Ishikawa (cell line): ENCODE results near the gene TMEM132E.

ENCODE experiments used
- EP300 ChIP-seq: IDR thresholded peaks from 2 replicates; pipeline ENCODE4 v1.6.1; 2012; ENCODE audit warnings: borderline replicate concordance
- NFIC ChIP-seq: IDR thresholded peaks from 2 replicates; pipeline ENCODE4 v1.6.1; 2012
- RAD21 ChIP-seq: IDR thresholded peaks from 2 replicates; pipeline ENCODE4 v1.6.1; 2012; ENCODE audit warnings: low read depth
- TCF12 ChIP-seq: IDR thresholded peaks from 2 replicates; pipeline ENCODE4 v1.6.1; 2012; ENCODE audit warnings: low read depth
- YY1 ChIP-seq: IDR thresholded peaks from 2 replicates; pipeline ENCODE4 v1.6.1; 2012; ENCODE audit warnings: low read depth
- ZBTB7A ChIP-seq: IDR thresholded peaks from 2 replicates; pipeline ENCODE4 v1.6.1; 2012; ENCODE audit warnings: low read depth
- TF ChIP-seq, protein P1 (sequence below): IDR thresholded peaks from 2 replicates; pipeline ENCODE4 v1.6.1; 2012
- TF ChIP-seq, protein P2 (sequence below): IDR thresholded peaks from 2 replicates; pipeline ENCODE4 v1.6.1; 2012; ENCODE audit warnings: low read depth, mild to moderate bottlenecking
- TF ChIP-seq, protein P3 (sequence below): IDR thresholded peaks from 2 replicates; pipeline ENCODE4 v1.6.1; 2012

DNA sequence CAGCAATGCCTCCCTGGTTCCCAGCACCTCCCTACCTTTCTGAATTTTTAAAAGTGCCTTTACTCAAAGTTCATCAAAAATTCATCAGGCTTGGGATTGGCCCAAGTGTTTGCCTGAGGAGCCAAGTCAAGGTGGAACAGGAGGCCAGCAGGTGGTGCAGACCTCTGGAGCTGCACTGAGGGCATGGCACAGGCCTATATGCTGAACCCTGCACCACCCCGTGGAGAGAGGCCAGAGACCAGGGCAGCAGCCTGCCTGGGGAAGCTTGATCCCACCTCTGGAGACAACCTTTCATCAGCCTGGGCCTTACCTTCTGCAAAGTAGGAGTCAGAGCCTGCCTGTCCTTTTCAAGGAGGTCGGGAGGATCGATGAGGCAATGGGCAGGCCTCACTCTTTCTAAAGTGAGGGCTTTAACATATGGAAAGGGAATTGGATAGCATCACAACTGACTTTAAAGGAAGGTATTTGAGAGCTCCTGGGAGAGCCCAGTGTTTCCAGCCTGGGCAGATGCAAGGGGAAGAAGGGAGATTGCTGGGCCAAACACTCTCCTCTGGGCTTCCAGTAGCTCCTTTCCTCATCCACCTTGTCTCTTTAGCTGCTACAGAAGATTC, 31.8 kb upstream of the TMEM132E start:
- TF ChIP-seq, protein P1, sequence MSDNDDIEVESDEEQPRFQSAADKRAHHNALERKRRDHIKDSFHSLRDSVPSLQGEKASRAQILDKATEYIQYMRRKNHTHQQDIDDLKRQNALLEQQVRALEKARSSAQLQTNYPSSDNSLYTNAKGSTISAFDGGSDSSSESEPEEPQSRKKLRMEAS, result no peak
- TF ChIP-seq, protein P2, sequence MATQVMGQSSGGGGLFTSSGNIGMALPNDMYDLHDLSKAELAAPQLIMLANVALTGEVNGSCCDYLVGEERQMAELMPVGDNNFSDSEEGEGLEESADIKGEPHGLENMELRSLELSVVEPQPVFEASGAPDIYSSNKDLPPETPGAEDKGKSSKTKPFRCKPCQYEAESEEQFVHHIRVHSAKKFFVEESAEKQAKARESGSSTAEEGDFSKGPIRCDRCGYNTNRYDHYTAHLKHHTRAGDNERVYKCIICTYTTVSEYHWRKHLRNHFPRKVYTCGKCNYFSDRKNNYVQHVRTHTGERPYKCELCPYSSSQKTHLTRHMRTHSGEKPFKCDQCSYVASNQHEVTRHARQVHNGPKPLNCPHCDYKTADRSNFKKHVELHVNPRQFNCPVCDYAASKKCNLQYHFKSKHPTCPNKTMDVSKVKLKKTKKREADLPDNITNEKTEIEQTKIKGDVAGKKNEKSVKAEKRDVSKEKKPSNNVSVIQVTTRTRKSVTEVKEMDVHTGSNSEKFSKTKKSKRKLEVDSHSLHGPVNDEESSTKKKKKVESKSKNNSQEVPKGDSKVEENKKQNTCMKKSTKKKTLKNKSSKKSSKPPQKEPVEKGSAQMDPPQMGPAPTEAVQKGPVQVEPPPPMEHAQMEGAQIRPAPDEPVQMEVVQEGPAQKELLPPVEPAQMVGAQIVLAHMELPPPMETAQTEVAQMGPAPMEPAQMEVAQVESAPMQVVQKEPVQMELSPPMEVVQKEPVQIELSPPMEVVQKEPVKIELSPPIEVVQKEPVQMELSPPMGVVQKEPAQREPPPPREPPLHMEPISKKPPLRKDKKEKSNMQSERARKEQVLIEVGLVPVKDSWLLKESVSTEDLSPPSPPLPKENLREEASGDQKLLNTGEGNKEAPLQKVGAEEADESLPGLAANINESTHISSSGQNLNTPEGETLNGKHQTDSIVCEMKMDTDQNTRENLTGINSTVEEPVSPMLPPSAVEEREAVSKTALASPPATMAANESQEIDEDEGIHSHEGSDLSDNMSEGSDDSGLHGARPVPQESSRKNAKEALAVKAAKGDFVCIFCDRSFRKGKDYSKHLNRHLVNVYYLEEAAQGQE, result no peak
- TF ChIP-seq YY1 (no peak), TCF12 (no peak), ZBTB7A (no peak), EP300 (no peak), RAD21 (no peak), NFIC (no peak)
- TF ChIP-seq, protein P3, sequence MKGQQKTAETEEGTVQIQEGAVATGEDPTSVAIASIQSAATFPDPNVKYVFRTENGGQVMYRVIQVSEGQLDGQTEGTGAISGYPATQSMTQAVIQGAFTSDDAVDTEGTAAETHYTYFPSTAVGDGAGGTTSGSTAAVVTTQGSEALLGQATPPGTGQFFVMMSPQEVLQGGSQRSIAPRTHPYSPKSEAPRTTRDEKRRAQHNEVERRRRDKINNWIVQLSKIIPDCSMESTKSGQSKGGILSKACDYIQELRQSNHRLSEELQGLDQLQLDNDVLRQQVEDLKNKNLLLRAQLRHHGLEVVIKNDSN, result no peak
